Activated CD4-positive, alpha-beta T cell treated with anti-CD3 and anti-CD28 coated beads for 1 hour (primary cell): ENCODE measurements around the gene MUC6.
"Not testable (repeated sequence)": the region's sequence is repeated elsewhere in the genome, so short reads cannot be mapped to it uniquely, and the experiment has no call there.

Experiments
- DNase-seq: peaks from one replicate; pipeline ENCODE4 v3.0.0-alpha.2; 2020

Gene MUC6

DNA sequence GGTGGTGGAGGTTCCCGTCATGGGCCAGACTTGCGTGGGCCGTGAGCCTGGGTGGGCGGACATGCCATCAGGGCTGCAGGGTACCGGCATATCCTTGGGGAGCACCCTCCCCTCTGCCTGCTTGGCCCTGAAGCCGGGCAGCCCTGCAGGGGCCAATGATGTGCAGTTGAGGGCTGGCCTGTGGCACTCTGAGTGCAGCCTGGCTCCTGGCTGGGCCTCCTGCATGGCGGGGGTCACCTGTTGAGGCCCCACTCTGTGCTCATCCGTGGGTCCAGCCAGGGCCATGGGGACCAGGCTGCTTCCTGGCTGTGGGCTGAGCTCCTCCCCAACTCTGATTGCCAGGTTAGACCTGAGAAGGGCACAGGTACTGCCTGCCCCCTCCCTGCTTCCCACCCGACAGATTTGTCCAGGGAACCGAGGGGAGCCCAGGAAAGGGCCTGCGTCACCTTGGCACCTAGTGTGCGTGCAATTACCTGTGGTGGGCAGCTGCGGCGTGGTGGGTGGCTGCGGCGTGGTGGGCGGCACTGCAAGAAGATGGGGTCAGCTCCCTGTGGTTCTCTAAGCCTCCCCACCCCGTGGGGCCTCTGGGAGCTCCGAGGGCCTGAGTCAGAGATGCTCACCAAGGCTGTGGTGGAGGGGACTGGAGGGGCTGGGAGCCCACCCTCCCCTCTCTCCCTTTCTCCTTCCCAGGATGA lies 16.2 kb downstream of the MUC6 start:
- no peak for DNase-seq

DNA sequence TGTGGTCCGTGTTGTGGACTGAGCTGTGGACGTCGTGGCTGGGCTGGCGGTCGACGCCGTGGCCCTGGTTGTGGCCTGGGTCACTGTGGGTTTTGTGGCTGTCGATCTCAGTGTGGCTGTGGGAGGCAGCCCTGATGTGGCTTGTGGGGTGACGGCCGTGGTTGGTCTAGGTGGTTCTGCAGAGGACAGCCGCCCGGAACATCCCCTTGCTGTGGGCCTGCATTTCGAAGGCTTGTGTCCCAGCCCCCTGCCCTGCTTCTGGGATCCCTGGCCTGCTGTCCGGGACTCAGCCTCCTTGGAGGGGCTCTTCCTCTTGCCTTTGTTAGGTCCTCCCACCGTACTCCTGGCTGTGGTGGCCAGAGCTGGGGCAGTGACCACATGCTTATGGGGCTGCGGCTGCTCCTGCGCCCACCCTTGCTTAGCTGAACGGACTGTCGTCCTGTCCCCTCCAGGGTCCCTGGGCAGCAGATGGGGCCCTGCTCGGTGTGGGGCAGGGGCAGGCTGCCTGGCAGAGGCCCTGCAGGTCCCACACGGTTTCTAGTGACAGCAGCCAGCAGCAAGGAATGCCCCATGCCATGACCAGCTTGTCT lies 17.1 kb downstream of the MUC6 start:
- DNase-seq, result no peak

DNA sequence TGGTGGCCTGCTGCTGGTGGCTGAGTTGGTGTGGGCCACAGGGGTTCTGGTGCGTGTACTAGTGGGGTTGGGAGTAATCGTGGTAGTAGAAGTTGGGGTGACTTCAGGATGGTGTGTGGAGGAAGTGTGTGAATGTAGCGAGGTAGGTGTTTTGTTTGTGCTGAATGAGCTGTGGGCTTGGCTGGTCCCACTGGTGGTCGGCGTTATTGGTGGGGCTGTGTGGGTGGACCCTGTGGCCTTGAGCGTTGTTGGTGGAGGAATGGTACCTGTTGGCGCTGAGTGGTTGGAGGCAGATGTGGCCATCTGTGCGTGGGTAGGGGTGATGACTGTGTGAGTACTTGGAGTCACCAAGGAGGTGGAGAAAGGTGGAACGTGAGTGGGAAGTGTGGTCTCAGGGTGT lies 18.4 kb downstream of the MUC6 start:
- DNase-seq, result no peak

DNA sequence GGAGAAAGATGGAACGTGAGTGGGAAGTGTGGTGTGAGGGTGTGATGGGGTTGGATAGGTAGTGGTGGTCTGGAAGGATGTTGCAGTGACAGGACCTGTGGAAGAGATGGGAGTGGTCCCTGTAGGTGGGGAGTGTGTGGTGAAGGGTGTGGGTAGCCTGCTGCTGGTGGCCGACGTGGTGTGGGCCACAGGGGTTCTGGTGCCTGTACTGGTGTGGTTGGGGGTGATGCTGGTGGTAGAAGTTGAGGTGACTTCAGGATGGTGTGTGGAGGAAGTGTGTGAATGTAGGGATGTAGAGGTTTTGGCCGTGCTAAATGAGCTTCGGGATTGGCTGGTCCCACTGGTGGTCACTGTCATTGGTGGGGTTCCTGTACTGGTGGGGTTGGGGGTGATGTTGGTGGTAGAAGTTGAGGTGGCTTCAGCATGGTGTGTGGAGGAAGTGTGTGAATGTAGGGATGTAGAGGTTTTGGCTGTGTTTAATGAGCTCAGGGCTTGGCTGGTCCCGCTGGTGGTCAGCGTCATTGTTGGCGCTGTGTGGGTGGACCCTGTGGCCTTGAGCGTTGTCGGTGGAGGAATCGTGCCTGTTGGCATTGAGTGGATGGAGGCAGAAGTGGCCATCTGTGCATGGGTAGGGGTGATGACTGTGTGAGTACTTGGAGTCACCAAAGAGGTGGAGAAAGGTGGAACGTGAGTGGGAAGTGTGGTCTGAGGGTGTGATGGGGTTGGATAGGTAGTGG lies 19.1 kb downstream of the MUC6 start:
- DNase-seq, result no peak

DNA sequence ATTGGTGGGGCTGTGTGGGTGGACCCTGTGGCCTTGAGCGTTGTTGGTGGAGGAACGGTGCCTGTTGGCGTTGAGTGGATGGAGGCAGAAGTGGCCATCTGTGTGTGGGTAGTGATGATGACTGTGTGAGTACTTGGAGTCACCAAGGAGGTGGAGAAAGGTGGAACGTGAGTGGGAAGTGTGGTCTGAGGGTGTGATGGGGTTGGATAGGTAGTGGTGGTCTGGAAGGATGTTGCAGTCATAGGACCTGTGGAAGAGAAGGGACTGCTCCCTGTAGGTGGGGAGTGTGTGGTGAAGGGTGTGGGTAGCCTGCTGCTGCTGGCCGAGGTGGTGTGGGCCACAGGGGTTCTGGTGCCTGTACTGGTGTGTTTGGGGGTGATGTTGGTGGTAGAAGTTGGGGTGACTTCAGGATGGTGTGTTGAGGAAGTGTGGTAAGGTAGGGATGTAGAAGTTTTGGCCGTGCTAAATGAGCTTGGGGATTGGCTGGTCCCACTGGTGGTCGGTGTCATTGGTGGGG lies 19.9 kb downstream of the MUC6 start:
- not testable (repeated sequence) for DNase-seq

DNA sequence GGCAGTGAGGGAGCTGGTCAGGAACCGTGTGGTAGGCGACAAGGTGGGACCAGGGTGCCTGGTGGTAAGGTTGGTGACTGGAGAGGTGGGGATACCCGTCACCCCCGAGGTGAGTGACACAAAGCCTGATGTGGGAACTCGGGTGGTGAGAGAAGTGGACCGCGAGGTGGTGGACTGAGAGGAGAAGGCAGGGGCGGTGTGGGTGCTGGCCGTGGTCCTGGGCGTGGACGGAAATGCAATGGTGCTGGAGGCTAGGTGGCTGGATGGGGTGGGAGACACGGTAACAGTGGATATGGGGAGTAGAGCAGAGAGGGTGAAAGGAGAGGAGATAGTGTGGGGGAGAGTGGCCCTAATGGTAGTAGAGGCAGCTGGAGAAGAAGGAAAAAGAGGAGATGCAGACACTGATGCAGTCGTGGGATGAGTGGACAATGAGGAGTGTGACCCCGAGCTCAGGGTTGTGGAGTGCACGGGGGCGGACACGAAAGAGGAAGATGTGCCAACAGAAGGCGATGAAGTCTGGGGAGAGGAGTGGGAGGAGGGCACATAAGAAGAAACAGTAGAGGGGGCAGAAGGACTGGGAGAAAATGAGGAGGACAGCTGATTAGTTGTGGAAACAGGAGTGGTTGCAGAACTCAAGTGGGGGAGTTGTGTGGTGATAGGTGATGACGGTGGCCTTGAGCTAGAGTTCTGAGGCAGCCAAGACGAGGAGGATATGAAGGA lies 20.5 kb downstream of the MUC6 start:
- no peak for DNase-seq

DNA sequence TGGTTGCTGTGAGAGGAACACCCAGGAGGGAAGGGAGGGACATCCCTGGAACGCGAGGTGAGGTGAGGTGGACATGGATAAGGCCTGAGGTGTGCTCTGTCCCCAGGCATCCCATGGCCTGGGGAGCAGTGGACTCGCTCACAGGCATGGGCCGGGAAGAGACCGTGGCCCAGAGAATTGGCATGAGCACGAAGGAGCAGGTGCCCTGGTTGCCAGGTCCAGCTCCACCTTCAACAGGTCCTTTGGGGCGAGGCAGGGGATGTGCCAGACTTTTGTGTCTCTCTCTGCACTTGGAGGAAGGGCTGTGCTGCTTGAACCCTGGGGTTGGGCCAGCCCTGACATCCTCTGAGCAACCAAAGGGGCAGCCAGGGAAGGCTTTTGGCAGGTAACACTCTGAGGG lies 21.5 kb downstream of the MUC6 start:
- no peak for DNase-seq

DNA sequence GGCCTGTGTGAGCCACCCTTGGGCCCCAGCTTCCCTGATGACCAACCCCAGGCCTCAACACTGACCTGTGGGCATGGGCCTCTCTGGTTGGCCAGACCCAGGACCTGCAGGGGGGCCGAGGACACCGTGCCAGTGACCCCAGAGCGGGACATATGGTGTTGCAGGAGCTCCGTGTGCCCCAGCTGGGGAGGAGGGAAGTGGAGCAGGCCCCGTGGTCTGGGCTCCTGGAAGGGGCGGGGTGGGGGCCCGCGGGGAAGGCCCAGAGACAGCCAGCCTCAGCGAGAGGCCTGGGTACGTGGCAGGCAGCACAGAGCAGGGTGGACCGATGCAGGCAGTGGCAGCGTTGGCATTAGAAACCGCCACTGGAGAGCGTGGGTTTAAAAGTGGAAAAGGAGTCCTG lies 22.2 kb downstream of the MUC6 start:
- no peak for DNase-seq

DNA sequence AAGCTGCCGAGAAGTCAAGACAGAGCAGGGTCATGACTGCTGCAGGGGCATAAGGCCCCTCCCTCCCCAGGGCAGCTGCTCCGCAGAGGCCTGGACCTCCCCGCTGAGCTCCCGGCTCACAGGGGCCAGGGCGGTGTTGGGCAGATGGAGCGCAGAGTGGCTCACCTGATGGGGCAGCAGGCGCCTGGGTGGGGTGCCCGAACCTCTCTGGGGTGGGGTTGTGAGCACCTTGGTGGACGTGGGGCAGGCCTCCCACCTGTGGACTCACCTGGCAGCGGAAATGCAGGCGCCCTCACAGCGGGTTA lies 22.9 kb downstream of the MUC6 start:
- DNase-seq, result no peak

DNA sequence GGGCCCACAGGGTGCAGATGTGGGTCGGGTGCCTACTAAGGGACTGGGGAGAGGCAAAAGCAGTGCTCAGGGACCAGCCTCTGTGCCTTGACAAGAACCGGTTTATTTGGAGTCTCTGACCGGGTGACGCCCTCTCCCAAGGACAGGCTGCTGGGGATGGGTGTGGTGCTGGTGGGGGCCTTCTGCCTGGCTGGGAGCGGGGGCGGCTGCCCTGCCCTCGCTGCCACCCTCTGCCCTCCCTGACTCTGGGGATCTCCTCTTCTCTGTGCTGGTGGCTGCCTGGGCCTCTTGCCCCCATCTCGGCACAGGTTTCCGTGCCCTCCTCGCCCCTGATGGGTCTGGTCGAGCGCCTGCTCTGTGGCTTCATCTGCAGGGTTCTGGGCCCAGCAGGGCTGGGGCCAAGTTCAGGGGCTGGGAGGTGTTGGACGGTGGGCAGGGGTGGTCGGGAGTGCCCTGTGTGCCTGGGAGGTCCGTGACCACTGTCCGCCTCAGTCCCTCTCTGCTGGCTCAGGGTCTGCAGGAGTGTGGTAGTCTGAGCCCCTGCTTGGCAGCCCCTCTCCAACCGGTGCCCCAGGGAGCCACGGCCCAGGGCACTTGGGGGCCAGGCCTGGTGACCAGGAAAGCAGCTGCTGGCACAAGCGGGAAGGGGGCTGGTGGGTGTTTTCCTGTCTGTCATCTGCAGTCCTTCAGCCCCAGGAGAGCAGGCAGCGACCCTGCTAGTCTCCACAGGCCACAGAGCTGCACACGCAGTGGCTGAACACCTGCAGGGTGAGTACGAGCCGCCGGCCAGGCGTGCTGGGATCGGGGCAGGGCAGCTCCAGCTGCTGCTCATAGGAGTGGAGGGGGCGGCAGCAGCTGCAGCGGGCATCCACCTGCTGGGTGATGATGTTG lies 23.5 kb downstream of the MUC6 start:
- no peak for DNase-seq

DNA sequence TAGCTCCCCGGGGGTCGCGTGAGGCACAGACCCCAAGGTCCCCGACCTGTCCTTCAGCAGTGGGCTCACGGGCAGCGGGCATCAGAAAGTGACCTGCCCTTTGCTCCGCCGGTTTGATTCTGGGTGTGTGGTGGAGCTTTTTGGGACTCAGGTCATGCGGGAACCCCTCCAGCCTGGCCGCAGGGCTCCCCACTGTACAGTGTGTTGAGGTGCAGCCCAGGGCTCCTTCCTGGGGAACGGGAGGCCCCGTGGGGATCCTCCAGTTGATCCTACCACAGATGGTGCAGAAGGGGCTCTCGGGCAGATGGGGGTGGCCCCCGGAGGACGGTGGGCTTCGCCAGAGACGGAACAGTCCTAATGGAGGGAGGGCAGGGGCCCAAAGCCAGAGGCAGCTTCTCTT lies 24.2 kb downstream of the MUC6 start:
- no peak for DNase-seq

DNA sequence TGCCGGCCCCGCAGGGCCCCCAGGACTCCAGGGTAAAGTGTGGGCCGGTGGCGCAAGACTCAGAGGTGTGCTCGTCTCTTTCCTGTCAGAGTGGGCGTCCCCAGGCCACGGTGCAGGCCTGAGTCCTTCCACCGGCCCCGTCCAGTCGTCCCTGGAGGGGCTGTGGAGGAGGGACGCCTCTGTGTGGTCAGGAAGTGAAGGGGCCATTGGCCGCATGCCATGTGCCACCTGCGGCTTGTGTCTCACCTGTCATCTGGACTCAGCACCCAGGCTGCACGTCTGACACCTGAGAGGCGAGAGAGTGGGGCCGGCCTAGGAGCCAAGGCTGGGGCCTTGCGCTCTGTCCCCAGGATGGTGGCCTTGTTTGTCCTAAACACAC lies 25.2 kb downstream of the MUC6 start:
- no peak for DNase-seq

DNA sequence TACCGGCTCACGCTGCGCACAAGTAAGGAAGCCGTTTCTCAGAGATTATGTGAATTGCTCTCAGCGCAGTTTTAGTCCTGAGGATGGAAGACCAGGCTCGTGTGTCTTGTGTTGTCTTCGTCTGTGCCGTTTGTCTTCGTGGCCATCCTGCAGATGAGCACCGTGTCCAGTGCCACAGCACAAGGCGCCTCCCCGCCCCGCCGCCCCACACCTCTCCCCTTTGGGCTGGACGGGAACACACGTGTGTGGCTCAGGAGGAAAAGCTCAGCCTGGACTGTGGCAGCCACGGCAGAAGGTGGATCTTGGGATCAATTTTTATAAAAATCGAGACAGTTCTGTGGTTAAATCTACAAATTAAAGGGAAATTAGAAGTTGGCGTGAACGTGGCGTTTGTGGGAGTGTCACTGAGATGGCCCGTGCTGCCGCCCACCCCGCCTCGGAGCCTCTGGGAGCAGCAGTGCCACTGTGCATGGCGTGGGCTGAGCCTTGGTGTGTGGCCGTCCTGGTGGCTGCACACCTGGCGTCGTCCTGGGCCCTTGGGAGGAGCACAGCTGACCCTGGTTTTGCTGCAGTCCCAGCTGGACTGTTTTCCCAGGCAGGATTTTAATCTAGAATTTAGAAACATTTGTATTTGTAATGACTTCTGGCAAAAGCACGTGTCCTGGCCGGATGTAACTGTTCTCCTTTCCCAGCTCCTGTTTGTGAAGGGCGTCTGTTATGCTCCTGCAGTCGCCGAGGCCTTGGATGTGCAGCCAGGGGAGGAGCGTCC lies 25.8 kb downstream of the MUC6 start:
- no peak for DNase-seq

DNA sequence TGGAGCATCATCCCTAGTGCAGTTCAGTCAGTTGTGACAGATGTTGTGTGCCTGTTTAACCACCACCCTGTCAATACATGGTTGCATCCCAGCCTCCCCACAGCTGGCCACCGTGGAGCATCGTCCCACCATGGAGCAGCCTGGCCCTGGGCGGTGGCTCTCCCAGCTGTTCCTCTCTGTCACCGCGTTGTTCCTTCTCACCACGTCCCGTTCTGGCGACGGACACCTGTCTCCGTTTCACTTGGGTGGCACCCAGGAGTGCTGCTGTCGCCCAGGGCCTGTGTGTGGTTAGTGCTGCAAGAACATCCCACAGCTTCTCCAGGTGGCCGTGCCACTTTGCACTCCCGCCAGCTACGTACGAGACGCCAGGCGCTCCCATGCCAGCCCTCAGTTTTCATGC lies 26.5 kb downstream of the MUC6 start:
- no peak for DNase-seq

DNA sequence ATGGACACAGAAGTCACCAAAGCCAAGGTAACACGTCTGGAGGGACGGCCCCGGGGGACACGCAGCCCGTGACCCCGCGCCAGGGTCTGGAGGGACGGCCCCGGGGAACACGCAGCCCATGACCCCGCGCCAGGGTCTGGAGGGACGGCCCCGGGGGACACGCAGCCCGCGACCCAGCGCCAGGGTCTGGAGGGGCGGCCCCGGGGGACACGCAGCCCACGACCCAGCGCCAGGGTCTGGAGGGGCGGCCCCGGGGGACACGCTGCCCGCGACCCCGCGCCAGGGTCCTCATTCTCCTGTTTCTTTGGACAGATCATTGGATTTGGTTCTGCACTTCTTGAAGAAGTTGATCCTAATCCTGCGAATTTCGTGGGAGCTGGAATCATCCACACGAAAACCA lies 27.1 kb downstream of the MUC6 start:
- no peak for DNase-seq

DNA sequence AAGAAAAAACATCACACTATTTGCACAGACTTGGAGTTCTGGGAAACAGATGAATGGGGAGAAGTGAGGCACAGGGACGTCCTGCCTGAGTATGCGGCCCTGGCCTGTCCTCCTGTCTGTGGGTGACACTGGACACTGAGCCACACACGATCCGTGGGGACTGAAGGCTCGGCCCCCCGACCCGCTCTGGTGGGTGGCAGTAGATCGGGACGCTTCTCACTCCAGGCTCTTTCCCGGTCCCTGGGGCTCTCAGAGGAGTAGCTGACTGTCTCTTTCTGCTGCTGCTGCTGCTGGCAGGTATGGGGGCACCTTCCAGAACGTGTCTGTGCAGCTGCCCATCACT lies 27.7 kb downstream of the MUC6 start:
- DNase-seq, result no peak

DNA sequence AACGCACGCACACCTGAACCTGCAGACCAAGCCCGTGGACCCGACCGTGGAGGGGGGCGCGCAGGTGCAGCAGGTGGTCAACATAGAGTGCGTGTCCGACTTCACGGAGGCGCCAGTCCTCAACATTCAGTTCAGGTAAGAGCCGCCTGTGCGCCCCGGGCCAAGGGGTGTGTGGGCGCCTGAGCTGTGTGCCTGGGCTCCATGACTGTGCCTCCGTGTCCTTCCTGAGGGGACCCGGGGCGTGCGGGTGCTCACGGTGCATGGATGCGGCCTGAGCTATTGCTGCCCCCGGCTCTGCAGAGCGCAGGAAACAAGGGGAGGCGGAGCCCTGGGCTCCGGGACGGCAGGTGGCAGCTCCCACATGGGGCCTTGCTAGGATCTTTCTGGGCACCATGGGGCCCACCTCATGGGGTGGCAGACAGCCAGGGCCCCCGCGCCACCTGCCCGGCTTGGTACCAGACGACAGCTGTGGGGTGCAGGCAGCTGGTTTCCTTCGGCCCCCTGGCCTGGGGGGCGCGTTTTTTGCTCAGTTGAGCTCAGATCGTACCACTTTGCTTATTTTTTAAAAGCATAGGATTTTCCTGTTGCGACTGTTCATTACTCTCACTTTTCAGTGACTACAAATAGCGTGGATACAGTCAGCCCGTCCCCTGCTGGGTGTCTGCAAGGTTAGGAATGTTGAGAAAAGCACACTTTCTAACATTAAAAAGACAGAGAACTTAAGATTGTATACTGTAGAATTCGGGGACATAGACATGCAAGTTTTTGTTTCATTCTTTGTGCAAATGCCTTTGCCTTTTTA lies 28.3 kb downstream of the MUC6 start:
- DNase-seq, result no peak

DNA sequence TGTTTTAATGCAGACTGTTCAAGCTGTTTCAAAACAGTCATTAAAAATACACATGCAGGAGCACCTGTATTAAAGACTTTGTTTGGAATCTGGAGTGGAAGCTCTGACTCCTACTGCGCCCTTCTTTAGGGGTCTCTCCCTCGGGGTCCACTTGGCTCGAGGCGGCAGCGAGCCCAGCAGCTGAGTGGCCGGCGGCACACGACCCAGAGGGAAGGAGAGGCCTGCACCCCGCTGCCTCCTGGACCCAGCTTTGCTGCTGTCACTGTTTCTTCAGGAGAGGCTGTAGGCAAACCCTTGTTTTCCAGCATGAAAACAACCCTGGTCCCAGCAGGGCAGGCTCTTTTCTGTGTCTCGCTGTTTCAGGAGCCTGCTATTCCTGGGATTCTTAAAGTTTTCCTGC lies 29.2 kb downstream of the MUC6 start:
- no peak for DNase-seq

DNA sequence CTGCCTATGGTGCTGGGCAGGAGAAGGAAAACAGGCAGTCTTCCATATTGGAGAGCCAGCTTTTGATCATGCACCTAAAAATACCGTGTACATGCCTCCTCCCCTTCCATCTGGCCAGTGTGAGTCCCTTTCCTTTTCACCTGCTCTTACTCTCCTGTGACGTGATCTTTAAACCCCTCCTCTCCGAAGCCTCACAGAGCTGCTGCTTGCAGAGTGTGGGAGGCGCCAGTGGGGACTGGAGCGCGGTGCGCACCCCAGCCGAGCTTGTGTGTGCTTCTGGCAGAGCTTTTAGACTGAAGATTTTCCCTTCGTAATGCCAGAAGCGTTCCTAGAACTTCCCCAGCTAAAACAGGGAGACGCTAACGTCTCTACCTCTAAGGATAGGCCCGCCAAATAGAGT lies 29.8 kb downstream of the MUC6 start:
- no peak for DNase-seq

DNA sequence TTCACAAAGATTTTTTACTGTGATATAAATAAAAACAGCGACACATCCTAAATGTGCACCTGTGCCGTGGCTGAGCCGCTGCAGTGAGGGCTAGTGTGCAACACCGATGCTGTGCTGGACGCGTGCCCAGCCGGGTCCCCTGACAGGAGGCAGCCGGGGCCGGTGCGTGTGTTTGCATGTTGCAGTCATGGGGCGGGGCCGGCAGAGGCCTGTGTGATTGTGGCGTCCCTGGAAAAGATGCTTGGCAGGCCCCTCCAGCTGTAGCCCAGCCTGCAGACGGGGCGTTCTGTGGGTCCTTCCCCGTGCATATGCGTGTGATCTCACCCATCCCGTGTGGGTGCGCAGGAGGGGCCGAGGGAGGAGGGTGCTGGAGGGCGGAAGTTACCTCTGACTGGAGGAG lies 30.6 kb downstream of the MUC6 start:
- no peak for DNase-seq

DNA sequence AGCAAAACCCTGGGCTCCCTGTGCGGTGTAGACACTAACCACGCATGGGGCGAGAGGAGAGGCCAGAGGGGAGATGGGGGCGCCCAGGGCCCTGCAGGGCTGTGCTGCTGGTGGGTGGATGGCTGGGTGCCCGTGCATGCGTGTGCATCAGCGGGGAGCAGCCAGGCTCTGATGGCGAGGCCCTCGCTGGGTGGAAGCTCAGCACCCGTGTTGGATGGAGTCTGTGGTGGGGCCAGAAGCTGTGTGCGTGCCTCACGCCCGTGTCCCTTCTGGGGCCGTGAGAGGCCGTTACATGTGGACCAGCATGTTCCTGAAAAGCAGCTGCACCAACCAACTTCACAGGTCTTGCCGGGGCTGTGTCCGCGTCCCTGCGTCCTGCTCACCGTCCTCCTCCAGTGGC lies 33.4 kb downstream of the MUC6 start:
- DNase-seq, result no peak
